Stimulated activated CD8-positive, alpha-beta memory T cell treated with anti-CD3 and anti-CD28 coated beads, Interleukin-15, amount 100 ng/mL, for 1 hour (primary cell): ENCODE results near the gene CSE1L.
"Not testable (repeated sequence)": the region's sequence is repeated elsewhere in the genome, so short reads cannot be mapped to it uniquely, and the experiment has no call there.

Experiments
- DNase-seq: peaks from one replicate; pipeline ENCODE4 v3.0.0-alpha.2; 2020; ENCODE audit warnings: low read depth

CSE1L gene

GRCh38 chr20:49122920-49123319 lies 76.8 kb downstream of the CSE1L start:
- DNase-seq = no peak

DNA sequence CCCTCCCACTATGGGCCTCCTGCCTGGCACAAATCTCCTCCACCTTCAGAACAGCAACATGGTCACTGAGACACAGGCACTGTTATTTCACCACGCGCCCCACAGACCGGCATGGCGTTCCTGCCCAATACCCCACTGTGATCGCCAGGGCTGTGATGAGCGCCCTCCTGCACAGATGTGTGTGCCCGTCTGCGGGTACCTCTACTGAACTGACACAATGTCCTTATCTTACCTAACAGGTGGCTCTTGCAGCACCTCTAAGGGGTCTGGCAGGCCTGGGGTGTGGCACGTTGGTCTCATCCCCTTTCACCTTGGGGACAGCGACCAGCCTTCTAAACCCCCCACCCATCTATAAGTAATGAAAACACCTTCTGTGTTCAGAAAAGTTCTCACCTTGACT lies 77.9 kb downstream of the CSE1L start:
- no peak for DNase-seq

DNA sequence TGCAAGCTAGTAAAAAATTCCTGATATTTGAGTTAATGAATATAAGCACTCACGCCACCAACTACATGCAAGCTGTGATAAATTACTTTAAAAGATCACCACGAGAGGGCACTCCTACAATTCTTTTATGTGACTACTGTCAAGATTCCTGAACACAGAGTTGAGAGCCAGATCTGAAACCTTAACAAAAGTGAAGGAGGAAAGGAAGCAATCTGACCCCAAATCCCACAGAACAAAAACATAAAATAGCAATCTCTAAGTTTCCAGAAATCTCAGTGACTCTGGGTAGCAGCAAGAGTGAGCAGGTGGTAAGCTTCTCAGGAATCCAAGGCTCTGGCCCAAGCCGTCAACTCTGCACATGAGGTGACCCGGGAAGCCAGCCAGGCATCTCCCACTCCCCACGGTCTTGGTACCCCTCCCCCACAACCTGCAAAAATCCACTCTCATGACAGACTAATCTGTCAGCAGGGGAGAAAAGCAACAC lies 86.9 kb downstream of the CSE1L start:
- DNase-seq = no peak

- DNase-seq = no peak
Observed at GRCh38 chr20:49133571-49133970, 87.5 kb downstream of the CSE1L start.

DNA sequence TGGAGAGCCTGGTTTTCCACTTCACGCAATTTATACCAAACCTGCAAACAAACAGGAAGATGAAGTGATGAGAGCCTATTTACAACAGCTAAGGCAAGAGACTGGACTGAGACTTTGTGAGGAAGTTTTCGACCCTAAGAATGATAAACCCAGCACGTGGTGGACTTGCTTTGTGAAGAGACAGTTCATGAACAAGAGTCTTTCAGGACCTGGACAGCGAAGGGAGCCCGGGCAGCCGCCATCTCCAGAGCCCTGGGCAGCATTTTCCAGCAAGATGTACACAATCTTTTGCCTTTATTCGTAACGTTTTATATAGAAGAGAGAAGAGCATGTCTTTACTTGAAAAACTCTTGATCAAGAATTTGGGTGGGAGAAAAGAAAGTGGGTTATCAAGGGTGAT lies 88.7 kb downstream of the CSE1L start:
- DNase-seq = not testable (repeated sequence)

DNA sequence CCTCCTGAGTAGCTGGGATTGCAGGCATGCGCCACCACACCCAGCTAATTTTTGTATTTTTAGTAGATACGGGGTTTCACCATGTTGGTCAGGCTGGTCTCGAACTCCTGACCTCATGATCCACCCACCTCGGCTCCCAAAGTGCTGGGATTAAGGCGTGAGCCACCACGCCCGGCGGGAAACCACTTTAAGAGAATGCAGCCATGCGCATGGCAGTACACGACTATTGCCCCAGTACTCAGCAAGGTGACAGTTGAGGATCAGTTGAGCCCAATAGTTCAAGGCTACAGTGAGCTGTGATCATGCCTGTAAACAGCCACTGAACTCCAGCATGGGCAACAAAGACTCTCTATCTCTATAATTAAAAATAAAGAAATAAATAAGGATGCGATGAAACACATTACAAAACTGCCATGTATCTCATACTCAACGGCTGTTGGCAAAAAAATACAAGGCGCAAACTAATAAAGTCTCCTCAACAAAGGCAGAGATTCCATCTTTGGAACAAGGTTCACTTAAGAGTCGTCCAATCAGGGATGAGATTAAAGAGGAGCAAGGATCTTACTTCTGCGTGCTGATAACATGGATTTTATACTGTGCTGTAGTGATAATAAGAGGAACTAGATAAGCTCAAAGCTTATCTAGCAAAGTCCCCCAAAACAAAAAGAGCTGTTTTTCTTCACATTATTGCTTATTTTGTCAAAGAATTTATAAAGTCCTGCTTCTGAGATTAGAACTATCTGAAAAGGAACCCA lies 90.9 kb downstream of the CSE1L start:
- no peak for DNase-seq

DNA sequence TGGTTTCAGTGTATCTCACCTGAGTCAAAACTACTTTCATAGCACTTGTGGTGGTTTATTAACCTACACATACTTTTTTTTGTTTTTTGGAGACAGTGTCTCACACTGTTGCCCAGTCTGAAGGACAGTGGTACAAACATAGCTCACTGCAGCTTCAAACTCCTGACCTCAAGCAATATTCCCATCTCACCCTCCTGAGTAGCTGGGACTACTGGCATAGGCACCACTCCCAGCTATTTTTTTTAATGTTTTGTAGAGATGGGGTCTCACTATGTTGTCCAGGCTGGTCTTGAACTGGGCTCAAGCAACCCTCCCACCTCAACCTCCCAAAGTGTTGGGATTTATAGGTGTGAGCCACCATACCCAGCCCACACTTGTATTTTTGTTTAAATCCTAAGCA lies 92.3 kb downstream of the CSE1L start:
- DNase-seq = no peak

DNA sequence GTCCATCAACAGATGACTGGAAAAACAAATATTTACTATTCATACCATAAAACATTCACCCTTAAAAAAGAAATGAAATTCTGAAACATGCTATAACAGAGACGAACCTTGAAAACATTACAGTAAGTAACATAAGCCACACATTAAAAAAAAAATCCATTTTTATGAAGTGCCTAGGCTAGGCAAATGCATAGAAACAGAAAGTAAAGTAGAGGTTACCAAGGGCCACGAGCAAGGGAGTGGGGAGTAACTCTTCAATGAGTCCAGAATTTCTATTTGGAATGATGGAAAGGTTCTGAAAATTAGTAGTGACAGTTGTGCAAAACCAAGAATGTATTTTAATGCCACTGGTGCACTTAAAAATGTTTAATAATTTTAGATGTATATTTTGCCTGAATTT lies 94.3 kb downstream of the CSE1L start:
- no peak for DNase-seq

- DNase-seq = no peak
Observed at GRCh38 chr20:49140834-49141233, 94.7 kb downstream of the CSE1L start.
